Neural progenitor cell (in vitro differentiated cells): ENCODE data around the gene TNS3.

ENCODE experiments used
- CTCF ChIP-seq: fragments of 200-600 bp; sonication (generic); IDR thresholded peaks from 2 replicates; pipeline ENCODE4 v1.5.1; 2017; ENCODE audit warnings: antibody characterized with exemption, mild to moderate bottlenecking
- EZH2phosphoT487 ChIP-seq: fragments of 200-600 bp; sonication (generic); IDR thresholded peaks from 2 replicates; pipeline ENCODE4 v1.6.1; 2017; ENCODE audit warnings: antibody characterized with exemption

- no peak for TF ChIP-seq CTCF
- TF ChIP-seq EZH2phosphoT487, result no peak
These were observed 238.9 kb downstream of the TNS3 start for GRCh38 chr7:47343061-47343455.
